ENCODE results near the gene RERE.

- TF ChIP-seq CTCF (conservative IDR thresholded peaks at IDR 0.05) (no peak), ZFX (IDR thresholded peaks at IDR 0.05) (no peak)
Observed at GRCh38 chr1:8473891-8474300, 343.5 kb downstream of the RERE start.

All from C4-2B (cell line).